Measurements from ENCODE around the gene MGMT.

GRCh38 chr10:129754211-129755050 lies 287.4 kb downstream of the MGMT start:
- TF ChIP-seq USF2 (IDR thresholded peaks at IDR 0.05; ENCODE audit: borderline replicate concordance, low read depth, low read length): no peak
- no peak for TF ChIP-seq CTCF (IDR thresholded peaks at IDR 0.05)
- no peak for TF ChIP-seq CHD2 (IDR thresholded peaks at IDR 0.05; ENCODE audit: low read length, partially characterized antibody)
- no peak for TF ChIP-seq YY1 (IDR thresholded peaks at IDR 0.05; ENCODE audit: low read depth)
- no peak for TF ChIP-seq POLR2AphosphoS5 (IDR thresholded peaks at IDR 0.05; ENCODE audit: low read depth, low read length)
- TF ChIP-seq MAX (IDR thresholded peaks at IDR 0.05; ENCODE audit: low read depth): no peak
- no peak for TF ChIP-seq ELF1 (IDR thresholded peaks at IDR 0.05)
- TF ChIP-seq EZH2phosphoT487 (IDR thresholded peaks at IDR 0.05; ENCODE audit: borderline replicate concordance, low read depth): no peak
- no peak for TF ChIP-seq JUND (IDR thresholded peaks at IDR 0.05)
- TF ChIP-seq PBX3 (IDR thresholded peaks at IDR 0.05): no peak
- no peak for TF ChIP-seq TAF1 (IDR thresholded peaks at IDR 0.05; ENCODE audit: borderline replicate concordance, low read depth, low read length)

All from SK-N-SH (cell line).